Measurements from ENCODE around the gene PCBP4. TPM values are rescaled to one million over a fixed set of nuclear protein-coding genes. Genes with fewer than 3 reads are reported as not detected.
"Not testable (repeated sequence)": the region's sequence is repeated elsewhere in the genome, so short reads cannot be mapped to it uniquely, and the experiment has no call there.

Gene PCBP4
- total and polyA plus RNA-seq, 10 donors = 12.8 to 41.7 (median 20.9) TPM

GRCh38 chr3:51990501-51990971, 23.3 kb upstream of the PCBP4 start:
- WGBS, 5 donors = 80 to 92% (median 90%) methylated on average over 16 to 38 of the region's 38 CpGs
- intact Hi-C loops (cut with DNase I; ENCODE audit: low total_unique reads) = loop anchor here (10.0 kb wide), 1 partner anchor 46 kb away; the partner anchor contains the start of genes PARP3 and RRP9
- not testable (repeated sequence) for H3K4me3 ChIP-seq; H3K27ac ChIP-seq; H3K27me3 ChIP-seq (replicated peaks in 1 of 7); DNase-seq; H3K9me3 ChIP-seq
- TF ChIP-seq POLR2AphosphoS5 (IDR thresholded peaks at IDR 0.05) = peak in 1 of 3 donors; percentile 44
- Histone ChIP-seq H3K36me3 (peaks cover 4 to 52% (median 35%) of the 10 kb centered on the region in 6 donors), H3K4me1 (peaks cover 16 to 45% (median 29%) of the 10 kb centered on the region in 6 donors)

DNA sequence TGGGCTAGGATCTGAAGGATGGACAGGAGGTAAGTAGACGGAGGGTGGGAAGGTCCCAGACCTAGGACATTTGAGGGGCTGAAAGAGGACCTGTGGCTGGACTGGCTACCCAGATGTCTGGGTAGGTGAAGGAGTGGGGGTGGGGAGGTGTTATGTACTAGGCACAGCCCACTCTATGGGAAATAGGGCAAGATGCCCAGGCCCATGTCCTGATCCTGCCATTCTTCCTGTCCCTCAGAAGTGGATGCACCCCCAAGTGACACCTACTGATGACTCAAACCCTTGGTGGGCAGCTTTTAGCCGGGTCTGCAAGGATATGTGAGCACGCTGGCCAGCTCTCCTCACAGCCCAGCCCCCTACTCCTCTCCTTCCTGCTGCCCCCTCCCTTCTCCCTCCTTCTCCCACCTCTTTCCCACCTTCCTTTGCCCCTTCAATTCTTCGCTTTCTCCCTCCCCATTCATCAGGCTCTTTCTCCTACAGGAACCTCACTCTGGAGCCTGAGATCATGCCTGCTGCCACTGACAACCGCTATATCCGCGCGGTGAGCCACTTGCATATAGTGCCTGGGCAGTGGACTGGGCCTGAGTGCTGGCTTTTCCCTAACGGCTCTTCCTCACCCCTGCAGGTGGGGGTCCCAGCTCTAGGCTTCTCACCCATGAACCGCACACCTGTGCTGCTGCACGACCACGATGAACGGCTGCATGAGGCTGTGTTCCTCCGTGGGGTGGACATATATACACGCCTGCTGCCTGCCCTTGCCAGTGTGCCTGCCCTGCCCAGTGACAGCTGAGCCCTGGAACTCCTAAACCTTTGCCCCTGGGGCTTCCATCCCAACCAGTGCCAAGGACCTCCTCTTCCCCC, 21.3 kb upstream of the PCBP4 start:
- peaks cover 11 to 38% (median 18%) of the 10 kb centered on the region in 6 donors for H3K4me1 ChIP-seq
- H3K27me3 ChIP-seq (replicated peaks in 1 of 7) = no peaks in the 10 kb centered on the region
- 79 to 85% (median 80%) methylated on average over 15 of the region's 15 CpGs for WGBS, 5 donors
- H3K36me3 ChIP-seq = peaks cover 0 to 36% (median 21%) of the 10 kb centered on the region in 6 donors
- no peak overlapping the region for H3K4me3 ChIP-seq
- intact Hi-C loops (cut with DNase I; ENCODE audit: low total_unique reads) = no loop called here
- no peak overlapping the region for H3K27ac ChIP-seq
- H3K9me3 ChIP-seq = no peaks in the 10 kb centered on the region
- TF ChIP-seq POLR2A (IDR thresholded peaks at IDR 0.05) (no peak), POLR2AphosphoS5 (IDR thresholded peaks at IDR 0.05) (peak in 1 of 3 donors; percentile 44)
- no peak for DNase-seq

- Histone ChIP-seq H3K27ac (no peak overlapping the region), H3K36me3 (peaks cover 0 to 27% (median 12%) of the 10 kb centered on the region in 6 donors), H3K9me3 (no peaks in the 10 kb centered on the region), H3K4me1 (peaks cover 7 to 38% (median 18%) of the 10 kb centered on the region in 6 donors), H3K4me3 (no peak overlapping the region), H3K27me3 (replicated peaks in 1 of 7) (no peaks in the 10 kb centered on the region)
- intact Hi-C loops (cut with DNase I; ENCODE audit: low total_unique reads) = no loop called here
- TF ChIP-seq POLR2A (IDR thresholded peaks at IDR 0.05) (no peak), CTCF (IDR thresholded peaks at IDR 0.05 in 8 of 11, conservative IDR thresholded peaks at IDR 0.05 in 3 of 11) (no peak), POLR2AphosphoS5 (IDR thresholded peaks at IDR 0.05) (no peak)
- 90 to 97% (median 95%) methylated on average over 6 to 7 of the region's 7 CpGs for WGBS, 5 donors
- DNase-seq = no peak
Observed at GRCh38 chr3:51987568-51987967, 20.3 kb upstream of the PCBP4 start.

DNA sequence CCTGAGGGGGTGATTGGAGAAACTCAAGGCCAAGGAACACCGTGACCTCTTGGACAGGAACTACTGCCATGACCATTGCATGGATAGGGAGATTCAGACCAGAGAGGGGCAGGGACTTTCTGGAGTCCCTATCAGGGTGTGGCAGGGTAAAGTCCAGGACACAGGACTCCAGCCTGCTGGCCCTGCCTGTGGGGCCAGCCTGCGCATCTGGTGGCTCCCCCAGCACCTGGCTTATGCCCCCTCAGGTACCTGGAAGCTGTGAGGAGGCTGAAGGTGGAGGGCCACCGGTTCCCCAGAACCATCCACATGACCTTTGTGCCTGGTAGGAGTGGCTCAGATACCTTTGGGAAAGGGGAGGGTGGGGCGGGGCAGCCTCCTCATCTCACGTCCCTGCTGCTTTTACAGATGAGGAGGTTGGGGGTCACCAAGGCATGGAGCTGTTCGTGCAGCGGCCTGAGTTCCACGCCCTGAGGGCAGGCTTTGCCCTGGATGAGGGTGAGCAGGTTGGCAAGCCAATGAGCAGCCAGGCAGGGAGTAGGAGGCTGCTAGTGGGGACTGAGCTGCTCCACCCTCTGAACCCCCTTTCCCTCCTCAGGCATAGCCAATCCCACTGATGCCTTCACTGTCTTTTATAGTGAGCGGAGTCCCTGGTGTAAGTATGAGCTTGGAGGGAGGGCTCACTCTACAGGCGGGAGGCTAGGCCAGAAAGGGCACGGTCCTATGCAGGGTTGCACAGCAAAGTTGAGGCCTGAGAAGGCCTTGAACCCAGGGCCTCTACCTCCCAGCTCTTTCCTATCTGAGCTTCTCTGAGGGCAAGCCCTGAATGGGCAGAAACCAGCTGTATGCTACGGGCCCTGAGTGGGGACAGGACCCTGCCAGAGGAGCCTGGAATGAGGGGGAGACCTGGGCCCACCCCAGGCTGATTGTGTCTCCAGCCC, 19.0 kb upstream of the PCBP4 start:
- WGBS, 5 donors = 78 to 87% (median 86%) methylated on average over 7 to 12 of the region's 12 CpGs

More for the DNA sequence above, 19.0 kb upstream of the PCBP4 start:
- H3K27ac ChIP-seq = peak overlapping the region in 1 of 8 donors; percentile 11
- intact Hi-C loops (cut with DNase I; ENCODE audit: low total_unique reads) = no loop called here
- no peaks in the 10 kb centered on the region for H3K9me3 ChIP-seq
- TF ChIP-seq CTCF (IDR thresholded peaks at IDR 0.05 in 8 of 11, conservative IDR thresholded peaks at IDR 0.05 in 3 of 11) (no peak), POLR2A (IDR thresholded peaks at IDR 0.05) (no peak), POLR2AphosphoS5 (IDR thresholded peaks at IDR 0.05) (peak in 1 of 3 donors; percentile 11)
- peaks cover 17 to 38% (median 28%) of the 10 kb centered on the region in 6 donors for H3K4me1 ChIP-seq
- no peaks in the 10 kb centered on the region for H3K27me3 ChIP-seq (replicated peaks in 1 of 7)
- H3K36me3 ChIP-seq = peaks cover 0 to 14% (median under 1%) of the 10 kb centered on the region in 6 donors
- no peak overlapping the region for H3K4me3 ChIP-seq
- no peak for DNase-seq
